AG04449 (cell line): ENCODE data around the gene CPT2.

Experiments
- CTCF ChIA-PET: fragments of 350-600 bp; formaldehyde crosslinking; extraction: SDS; loops from one replicate; lab custom pipeline; 2021; ENCODE audit warnings: antibody characterized with exemption; lab: Yijun Ruan, JAX
- POLR2A ChIA-PET: fragments of 400-600, 350-600 bp; formaldehyde crosslinking; extraction: SDS; loops from one replicate; lab custom pipeline; 2020; ENCODE audit warnings: antibody characterized with exemption, inconsistent platforms; lab: Yijun Ruan, JAX
- DNase-seq: peaks from one replicate; pipeline ENCODE4 v3.0.0-alpha.2; 2010; ENCODE audit warnings: low read depth, low spot score
- H3K4me3 ChIP-seq: 2 replicates; pipeline ENCODE4 v1.5.1; 2011; ENCODE audit warnings: low read depth, mild to moderate bottlenecking, control low read depth, low read length
- TF ChIP-seq, protein P1 (sequence below): IDR thresholded peaks from one replicate; pipeline ENCODE4 v1.5.1; 2011; ENCODE audit warnings: mild to moderate bottlenecking, moderate library complexity, low read length, control low read depth, inconsistent platforms; ENCODE audit not compliant: insufficient read depth; ENCODE audit errors: missing control alignments

The CPT2 gene

DNA sequence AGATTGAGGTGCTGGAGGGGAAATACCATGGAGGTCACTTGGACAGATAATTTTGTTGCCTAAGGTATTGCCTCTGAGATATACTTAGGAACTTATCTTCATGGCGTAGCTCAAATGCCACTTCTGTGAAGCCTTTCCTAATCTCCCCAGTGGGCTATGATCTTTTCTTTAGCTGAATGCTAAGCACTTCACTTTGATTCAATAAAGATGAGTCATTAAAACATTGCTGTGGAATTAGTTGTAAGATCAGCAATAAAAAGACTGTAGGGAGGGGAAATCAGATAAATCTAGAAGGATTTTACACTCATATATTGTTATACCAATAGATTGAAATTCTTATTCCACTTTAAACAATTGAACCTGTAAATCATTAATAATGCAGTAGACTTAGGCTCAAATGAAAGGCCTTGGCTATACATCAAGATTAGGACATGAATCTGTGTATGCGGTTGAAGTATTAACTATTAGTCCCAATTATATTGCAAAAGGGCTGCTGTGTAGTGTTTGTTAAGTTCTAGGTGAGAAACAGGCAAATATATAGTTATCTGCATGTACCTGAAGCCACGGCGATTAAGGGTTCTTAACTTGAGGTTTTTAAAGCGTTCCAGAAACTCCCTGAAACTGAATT lies 60.9 kb downstream of the CPT2 start:
- DNase-seq = no peak
- TF ChIP-seq, protein P1, sequence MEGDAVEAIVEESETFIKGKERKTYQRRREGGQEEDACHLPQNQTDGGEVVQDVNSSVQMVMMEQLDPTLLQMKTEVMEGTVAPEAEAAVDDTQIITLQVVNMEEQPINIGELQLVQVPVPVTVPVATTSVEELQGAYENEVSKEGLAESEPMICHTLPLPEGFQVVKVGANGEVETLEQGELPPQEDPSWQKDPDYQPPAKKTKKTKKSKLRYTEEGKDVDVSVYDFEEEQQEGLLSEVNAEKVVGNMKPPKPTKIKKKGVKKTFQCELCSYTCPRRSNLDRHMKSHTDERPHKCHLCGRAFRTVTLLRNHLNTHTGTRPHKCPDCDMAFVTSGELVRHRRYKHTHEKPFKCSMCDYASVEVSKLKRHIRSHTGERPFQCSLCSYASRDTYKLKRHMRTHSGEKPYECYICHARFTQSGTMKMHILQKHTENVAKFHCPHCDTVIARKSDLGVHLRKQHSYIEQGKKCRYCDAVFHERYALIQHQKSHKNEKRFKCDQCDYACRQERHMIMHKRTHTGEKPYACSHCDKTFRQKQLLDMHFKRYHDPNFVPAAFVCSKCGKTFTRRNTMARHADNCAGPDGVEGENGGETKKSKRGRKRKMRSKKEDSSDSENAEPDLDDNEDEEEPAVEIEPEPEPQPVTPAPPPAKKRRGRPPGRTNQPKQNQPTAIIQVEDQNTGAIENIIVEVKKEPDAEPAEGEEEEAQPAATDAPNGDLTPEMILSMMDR = no peak
- no peak overlapping the region for H3K4me3 ChIP-seq
- POLR2A ChIA-PET = no interaction called here
- CTCF ChIA-PET = interaction anchor here (1.0 to 17.6 kb wide), 2 partner anchors 9 to 20 kb away, joined by 3 to 178 read pairs; no protein-coding TSS in a partner anchor

DNA sequence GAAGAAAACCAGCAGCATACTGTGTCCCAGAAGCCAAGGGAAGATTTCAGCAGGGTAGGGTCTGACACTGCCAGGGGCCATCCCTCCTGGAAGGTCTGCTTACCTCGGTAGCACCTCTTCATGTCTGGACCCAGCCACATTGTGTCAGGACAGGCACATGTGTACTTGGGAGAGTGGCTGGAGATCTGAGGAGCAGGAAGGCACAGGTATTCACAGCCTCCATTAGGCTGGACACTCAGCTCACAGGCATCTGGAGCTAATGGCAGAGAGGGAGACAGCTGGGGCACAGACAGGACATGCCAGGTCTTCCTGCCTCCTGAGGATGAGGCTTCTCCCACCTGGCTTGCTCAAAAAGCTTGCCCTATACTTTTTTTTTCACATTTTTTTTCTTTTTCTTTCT lies 61.6 kb downstream of the CPT2 start:
- TF ChIP-seq, protein P1 = no peak
- ChIA-PET POLR2A (no interaction called here), CTCF (interaction anchor here (0.6 to 17.6 kb wide), 3 partner anchors 8 to 226 kb away, joined by 3 to 178 read pairs (median 3); no protein-coding TSS in a partner anchor)
- no peak for DNase-seq
- H3K4me3 ChIP-seq = no peak overlapping the region

DNA sequence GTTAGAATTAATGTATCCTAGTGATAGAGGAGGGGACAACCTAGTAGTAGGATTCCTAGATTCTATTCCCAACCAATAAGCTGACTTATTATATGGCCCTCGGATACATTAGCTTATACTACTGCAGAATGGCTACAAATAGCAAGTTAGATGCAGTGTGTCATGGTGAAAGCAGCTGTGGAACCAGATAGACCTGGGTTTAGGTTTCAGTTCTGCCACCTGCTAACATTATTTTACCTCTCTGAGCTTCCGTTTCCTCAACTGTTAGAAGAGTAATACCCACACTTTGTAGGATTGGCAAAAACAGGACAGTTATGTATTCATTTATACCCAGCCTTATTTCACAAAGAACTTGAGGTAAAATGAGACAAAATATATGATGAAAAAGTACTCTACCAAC lies 63.3 kb downstream of the CPT2 start:
- ChIA-PET CTCF (interaction anchor here (0.6 to 17.6 kb wide), 2 partner anchors 17 to 134 kb away, joined by 3 to 178 read pairs; no protein-coding TSS in a partner anchor), POLR2A (no interaction called here)
- DNase-seq = no peak
- TF ChIP-seq, protein P1 = no peak
- no peak overlapping the region for H3K4me3 ChIP-seq

DNA sequence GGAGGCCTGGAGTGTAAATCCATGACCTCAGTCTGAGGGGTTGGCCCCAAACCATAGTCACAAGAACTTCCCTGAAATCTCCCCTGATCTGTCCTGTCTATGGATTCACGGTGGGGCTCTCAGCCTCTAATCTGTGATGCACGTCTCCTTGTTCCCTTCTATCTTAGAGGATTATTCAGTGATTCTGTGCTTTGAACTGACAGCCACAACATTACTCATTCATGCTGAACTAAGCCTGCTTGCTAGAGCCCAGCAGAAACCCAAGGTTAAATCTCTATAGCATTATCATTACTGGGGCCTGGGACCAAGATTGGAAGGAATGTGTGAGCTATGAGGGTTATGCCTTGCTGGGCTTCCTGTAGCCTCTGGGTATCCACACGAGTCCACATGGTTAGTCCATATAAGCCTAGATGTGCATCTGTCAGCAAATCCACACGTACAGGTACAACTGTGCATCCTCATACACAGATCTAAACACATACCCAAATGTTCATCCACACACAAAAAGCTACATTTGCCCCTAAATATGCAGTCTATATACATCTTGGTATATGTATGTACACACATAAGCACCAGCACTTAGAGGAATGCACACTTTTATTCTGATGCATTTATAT lies 64.1 kb downstream of the CPT2 start:
- ChIA-PET CTCF (interaction anchor here (1.3 to 17.6 kb wide), 3 partner anchors 9 to 135 kb away, joined by 3 to 178 read pairs (median 6); no protein-coding TSS in a partner anchor), POLR2A (no interaction called here)
- TF ChIP-seq, protein P1 = no peak
- no peak overlapping the region for H3K4me3 ChIP-seq
- DNase-seq = no peak

DNA sequence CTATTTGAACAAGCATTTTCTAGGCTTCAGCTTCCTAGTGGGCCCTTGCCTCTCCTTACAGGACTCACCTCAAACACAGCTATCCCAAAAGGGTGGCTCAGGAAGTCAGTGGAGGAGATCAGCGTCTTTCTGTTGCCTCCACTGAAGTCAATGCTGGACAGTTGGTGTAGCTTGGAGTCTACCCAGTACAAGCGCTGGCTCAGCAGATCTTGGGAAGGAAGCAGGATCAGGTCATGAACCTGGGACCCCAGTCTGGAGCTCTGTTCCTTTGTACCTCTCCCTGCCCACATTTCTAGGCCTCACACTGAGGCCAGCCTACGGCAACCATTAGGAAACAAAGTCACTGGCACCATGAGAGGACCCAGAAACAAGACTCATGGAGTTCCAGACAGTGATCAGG lies 65.4 kb downstream of the CPT2 start:
- TF ChIP-seq, protein P1 = no peak
- ChIA-PET CTCF (interaction anchor here (1.3 to 17.6 kb wide), 3 partner anchors 11 to 133 kb away, joined by 3 to 178 read pairs (median 6); no protein-coding TSS in a partner anchor), POLR2A (no interaction called here)
- DNase-seq = no peak
- no peak overlapping the region for H3K4me3 ChIP-seq
